ENCODE results near the gene CHCHD4.
"Not testable (repeated sequence)": the region's sequence is repeated elsewhere in the genome, so short reads cannot be mapped to it uniquely, and the experiment has no call there.

DNA sequence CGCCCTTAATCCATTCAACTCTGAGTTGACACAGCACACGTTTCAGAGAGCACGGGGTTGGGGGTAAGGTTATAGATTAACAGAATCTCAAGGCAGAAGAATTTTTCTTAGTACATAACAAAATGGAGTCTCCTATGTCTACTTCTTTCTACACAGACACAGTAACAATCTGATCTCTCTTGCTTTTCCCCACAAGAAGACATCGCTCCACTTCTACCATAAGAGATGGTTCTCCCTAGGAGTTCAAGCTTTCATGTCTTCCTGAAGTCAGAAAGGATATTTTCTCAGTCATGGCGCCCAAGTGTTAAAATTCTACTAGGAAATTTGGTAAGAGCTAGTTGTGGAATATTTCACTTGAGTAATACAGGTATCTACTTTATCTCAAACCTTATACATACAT lies 32.7 kb downstream of the CHCHD4 start:
- TF ChIP-seq HCFC1 (IDR thresholded peaks at IDR 0.05; ENCODE audit: low read depth, low read length); HMG20A (CRISPR knock-in tag; IDR thresholded peaks at IDR 0.05; ENCODE audit: borderline replicate concordance); ZFP1 (CRISPR knock-in tag; IDR thresholded peaks at IDR 0.05); NFE2L1 (CRISPR knock-in tag; IDR thresholded peaks at IDR 0.05; ENCODE audit: borderline replicate concordance): not testable (repeated sequence)
